ENCODE data around the gene KIF19.

KIF19 gene

GRCh38 chr17:74339537-74340195 is 13.6 kb downstream of the KIF19 start:
- in situ Hi-C loops (cut with MboI; ENCODE audit: low sequenced_read_pairs), result no loop called here

GRCh38 chr17:74340470-74341023 is 14.5 kb downstream of the KIF19 start:
- in situ Hi-C loops (cut with MboI; ENCODE audit: low sequenced_read_pairs), result no loop called here

GRCh38 chr17:74342224-74342623 is 16.2 kb downstream of the KIF19 start:
- in situ Hi-C loops (cut with MboI; ENCODE audit: low sequenced_read_pairs), result no loop called here

DNA sequence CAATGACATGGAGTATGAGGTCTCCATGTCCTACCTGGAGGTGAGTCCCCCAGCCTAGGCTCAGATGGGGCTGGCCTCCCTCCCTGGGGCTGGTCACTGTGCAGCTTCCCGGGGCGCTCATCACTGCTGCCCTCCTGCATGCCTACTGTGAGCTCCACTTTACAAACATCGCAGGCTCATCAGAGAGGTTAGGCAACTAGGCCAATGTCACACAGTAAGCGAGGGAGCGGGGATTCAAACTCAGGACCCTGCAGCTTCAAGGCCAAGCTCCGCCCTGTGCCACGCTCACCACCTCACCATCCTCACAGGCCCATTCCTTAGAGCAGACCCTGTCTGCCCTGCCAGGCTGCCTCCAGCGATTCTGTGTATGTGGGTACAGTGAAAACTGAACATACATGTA is 17.1 kb downstream of the KIF19 start:
- in situ Hi-C loops (cut with MboI; ENCODE audit: low sequenced_read_pairs), result no loop called here

GRCh38 chr17:74343526-74344284 is 17.7 kb downstream of the KIF19 start:
- in situ Hi-C loops (cut with MboI; ENCODE audit: low sequenced_read_pairs), result no loop called here

DNA sequence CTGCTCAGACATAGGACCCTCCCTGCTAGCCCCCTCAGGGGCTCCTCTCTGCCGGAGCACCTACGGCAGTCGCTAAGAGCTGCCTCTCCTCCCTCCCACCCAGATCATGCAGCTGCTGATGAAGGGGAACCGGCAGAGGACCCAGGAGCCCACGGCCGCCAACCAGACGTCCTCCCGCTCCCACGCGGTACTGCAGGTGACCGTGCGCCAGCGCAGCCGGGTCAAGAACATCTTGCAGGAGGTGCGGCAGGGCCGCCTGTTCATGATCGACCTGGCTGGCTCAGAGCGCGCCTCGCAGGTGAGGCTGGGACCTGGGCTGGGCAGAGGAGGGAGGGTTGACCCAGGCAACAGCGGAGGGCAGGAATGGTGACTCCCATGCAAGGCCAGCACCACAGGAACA is 18.6 kb downstream of the KIF19 start:
- in situ Hi-C loops (cut with MboI; ENCODE audit: low sequenced_read_pairs), result no loop called here

DNA sequence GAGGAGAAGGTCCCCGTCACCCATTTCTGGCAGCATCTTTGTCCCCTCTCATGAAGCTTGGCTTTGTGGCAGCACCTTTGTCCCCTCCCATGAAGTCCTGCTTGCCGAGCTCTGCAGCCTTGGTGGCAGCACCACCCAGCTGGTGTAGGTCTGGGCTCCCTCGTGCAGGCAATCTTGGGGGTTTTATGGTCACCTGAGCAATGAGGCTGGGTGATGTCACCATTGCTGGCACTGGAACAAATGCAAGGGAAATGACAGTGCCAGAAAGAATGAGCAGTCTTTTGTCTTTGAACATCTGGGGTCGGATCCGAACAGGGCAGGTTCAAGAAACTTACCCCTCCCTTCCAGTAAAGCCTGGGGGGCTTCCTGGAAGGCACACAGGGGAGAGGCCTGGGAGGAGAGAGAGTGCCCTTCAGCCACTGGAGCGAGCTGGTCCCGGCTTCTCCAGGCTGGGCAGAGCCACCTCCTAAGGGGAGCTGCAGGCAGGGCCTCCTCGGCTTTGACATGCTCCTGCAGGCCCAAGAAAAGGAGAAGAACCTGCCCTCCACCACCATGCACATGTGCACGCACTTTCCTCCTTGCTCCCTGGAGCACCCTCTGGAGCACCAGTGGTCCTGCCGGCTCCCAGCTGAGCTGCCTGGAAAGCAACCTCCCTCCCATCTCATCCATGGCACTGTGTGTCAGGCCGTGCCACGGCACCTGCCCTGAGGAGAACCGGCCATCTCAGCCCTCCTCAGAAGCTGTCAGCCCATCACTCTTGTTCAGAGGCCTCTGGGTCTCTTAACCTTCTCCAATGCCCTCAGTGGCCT is 19.6 kb downstream of the KIF19 start:
- in situ Hi-C loops (cut with MboI; ENCODE audit: low sequenced_read_pairs), result no loop called here

GRCh38 chr17:74347646-74348045 is 21.6 kb downstream of the KIF19 start:
- in situ Hi-C loops (cut with MboI; ENCODE audit: low sequenced_read_pairs), result no loop called here

DNA sequence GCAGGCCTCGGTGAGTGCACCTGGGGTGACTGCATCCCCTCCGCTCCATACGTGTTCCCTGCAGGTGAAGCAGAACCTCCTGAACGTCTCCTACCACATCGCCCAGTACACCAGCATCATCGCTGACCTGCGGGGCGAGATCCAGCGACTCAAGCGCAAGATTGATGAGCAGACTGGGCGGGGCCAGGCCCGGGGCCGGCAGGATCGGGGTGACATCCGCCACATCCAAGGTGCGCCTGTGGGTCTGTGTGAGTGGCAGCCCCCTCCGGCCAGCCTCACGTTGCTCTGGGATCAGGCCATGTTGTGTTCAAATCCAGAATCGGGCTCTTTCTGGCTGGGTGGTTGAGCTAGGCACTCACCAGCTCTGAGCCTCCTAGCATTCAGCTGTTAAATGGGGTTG is 23.1 kb downstream of the KIF19 start:
- in situ Hi-C loops (cut with MboI; ENCODE audit: low sequenced_read_pairs), result no loop called here

GRCh38 chr17:74350486-74350885 is 24.5 kb downstream of the KIF19 start:
- in situ Hi-C loops (cut with MboI; ENCODE audit: low sequenced_read_pairs), result no loop called here

DNA sequence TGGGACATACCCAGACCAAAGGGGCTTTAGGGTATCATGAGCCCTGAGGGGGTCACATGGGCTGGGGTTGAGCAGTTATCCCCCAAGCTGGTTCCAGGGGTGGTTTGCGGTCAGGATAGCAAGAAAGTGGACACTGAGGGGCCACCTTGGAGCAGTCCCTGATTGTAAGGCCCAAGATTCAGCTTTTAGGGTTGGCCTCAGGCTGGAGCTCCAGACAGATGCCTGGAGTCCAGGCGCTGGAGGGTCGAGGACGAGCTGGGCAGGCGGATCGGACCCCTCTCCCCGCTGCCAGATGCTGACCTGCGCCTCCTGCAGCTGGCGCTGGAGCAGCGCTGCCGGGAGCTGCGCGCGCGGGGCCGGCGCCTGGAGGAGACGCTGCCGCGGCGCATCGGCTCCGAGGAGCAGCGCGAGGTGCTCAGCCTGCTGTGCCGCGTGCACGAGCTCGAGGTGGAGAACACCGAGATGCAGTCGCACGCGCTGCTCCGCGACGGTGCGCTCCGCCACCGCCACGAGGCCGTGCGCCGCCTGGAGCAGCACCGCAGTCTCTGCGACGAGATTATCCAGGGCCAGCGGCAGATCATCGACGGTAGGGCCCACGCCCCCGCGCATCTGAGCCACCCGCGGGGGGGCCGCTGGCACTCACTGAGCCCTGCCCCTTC is 25.7 kb downstream of the KIF19 start:
- in situ Hi-C loops (cut with MboI; ENCODE audit: low sequenced_read_pairs), result no loop called here

DNA sequence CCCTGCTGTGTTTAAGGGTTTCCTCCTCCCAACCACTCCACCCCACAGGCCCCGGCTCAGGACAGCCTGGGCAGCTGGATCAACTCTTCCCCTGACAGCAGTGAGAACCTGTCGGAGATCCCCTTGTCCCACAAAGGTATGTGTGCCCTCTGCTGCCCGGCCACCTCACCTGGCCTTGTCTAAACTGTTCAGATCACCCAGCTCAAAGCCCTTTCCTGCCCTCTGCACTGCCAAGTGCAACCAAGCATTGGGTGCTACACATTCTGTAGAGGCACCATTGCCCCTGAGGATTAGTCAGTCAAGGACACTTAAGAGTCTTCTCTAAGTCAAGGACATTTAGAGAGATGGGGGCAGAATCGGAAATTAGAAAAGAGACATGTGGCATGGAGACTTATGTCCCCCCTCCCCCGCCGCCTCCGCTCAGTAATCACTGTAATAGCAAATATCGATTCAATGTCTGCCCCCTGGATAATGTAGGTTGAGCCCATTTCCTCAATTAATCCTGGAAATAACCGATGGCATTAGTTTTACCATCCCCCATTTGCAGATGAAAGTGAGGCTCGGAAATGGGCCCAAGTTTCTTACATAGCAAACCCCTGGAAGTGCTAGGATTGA is 27.5 kb downstream of the KIF19 start:
- in situ Hi-C loops (cut with MboI; ENCODE audit: low sequenced_read_pairs), result no loop called here

DNA sequence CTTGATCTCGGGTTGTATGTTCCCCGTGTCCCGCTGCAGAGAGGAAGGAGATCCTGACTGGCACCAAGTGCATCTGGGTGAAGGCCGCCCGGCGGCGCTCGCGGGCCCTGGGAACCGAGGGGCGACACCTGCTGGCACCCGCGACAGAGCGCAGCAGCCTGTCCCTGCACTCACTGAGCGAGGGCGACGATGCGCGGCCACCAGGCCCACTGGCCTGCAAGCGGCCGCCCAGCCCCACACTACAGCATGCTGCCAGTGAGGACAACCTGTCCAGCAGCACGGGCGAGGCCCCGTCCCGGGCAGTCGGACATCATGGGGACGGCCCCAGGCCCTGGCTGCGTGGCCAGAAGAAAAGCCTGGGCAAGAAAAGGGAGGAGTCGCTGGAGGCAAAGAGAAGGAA is 28.1 kb downstream of the KIF19 start:
- in situ Hi-C loops (cut with MboI; ENCODE audit: low sequenced_read_pairs), result no loop called here

DNA sequence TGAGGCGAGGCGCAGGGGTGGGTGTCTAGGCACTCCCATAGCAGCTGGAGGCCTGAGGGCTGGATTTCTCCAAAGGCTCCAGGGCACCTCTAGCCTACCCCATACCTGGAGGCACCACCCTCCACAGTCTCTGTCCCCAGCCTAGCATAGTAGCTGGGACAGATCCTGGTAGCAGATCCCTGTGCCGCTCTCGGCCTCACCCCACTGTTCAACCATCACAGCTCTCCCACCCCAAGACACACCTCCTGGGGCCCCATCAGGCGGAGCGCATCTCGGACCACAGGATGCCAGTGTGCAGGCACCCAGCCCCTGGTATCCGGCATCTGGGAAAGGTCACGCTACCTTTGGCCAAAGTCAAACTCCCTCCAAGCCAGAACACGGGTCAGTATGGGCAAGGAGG is 28.5 kb downstream of the KIF19 start:
- in situ Hi-C loops (cut with MboI; ENCODE audit: low sequenced_read_pairs), result no loop called here

- in situ Hi-C loops (cut with MboI; ENCODE audit: low sequenced_read_pairs), result no loop called here
Measured at GRCh38 chr17:74355065-74355464, 29.0 kb downstream of the KIF19 start.

DNA sequence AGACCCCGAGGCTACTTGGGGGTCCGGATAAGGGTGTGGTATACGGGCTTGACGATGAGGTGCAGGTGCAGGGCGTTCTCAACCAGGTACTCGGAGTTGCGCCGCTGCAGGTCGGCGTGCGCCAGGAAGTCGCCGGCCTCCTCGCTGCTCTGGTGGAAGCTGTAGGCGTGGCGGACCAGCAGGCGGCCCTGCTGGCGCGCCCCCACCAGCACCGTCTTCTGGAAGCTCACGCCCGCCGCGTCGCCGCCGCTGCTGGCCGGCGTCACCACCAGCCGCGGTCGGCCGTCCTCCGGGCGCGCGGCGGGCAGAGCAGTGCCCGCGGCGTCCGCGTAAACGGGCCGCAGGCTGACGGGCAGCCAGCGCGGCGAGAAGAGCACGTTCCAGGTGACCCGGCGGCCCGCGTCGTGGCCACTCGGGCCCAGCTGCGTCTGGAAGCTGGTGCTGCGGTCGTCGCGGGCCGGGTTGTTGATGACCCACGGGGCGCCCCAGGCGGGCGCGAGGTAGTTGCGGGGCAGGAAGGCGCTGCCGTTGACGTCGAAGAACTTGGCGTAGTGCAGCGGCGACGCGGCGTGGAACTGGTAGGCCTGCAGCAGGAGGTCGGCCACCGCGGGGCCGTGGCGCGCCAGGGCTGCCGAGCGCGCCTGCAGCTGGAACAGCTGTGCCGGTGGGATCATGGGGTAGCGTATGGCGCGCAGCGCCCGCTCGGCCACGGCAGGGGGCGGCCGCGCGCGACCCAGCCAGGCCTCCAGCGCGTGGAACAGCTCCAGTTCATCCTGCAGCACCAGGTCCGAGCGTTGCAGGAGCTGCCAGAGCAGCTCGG is 30.8 kb downstream of the KIF19 start:
- in situ Hi-C loops (cut with MboI; ENCODE audit: low sequenced_read_pairs), result no loop called here

DNA sequence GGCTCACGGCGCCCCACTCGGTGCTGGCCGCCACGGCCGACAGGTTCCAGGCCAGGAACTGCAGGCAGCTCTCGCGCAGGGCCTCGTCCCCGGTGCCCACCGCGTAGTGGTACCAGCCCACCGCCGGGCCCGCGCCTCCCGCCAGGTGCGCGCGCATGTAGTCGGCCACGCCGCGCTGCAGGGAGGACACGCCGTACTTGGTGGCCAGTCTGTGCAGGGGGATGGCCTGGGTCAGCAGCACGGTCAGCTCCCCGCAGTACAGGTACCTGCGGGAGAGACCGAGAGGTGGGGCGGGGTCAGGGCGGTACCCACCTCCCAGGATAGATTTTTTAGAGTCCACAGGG is 31.4 kb downstream of the KIF19 start:
- in situ Hi-C loops (cut with MboI; ENCODE audit: low sequenced_read_pairs), result no loop called here

- in situ Hi-C loops (cut with MboI; ENCODE audit: low sequenced_read_pairs), result no loop called here
Measured at GRCh38 chr17:74358697-74359096, 32.7 kb downstream of the KIF19 start.

GRCh38 chr17:74359916-74360315 is 33.9 kb downstream of the KIF19 start:
- in situ Hi-C loops (cut with MboI; ENCODE audit: low sequenced_read_pairs), result no loop called here

GRCh38 chr17:74360899-74361229 is 34.8 kb downstream of the KIF19 start:
- in situ Hi-C loops (cut with MboI; ENCODE audit: low sequenced_read_pairs), result no loop called here
